Activated naive CD4-positive, alpha-beta T cell treated with anti-CD3 and anti-CD28 coated beads for 36 hours (primary cell): ENCODE results near the gene ZP3. TPM values are rescaled to one million over a fixed set of nuclear protein-coding genes. Genes with fewer than 3 reads are reported as not detected.
A peak's percentile ranks its signal among the peaks of the same experiment; 100 is the strongest.
"Not testable (repeated sequence)": the region's sequence is repeated elsewhere in the genome, so short reads cannot be mapped to it uniquely, and the experiment has no call there.

Experiments
- CTCF ChIA-PET: fragments of 350-600 bp; sonication (Branson Sonifier 250); formaldehyde crosslinking; loops from one replicate; lab custom pipeline; 2021; ENCODE audit warnings: antibody characterized with exemption; lab: Charles Lee
- DNase-seq: peaks from one replicate; pipeline ENCODE4 v3.0.0-alpha.2; 2020
- H3K27ac Mint-ChIP-seq: one replicate; pipeline ENCODE4 v1.8.0; 2021; ENCODE audit warnings: mild to moderate bottlenecking, mixed read lengths
- H3K27me3 Mint-ChIP-seq: one replicate; pipeline ENCODE4 v1.8.0; 2021; ENCODE audit warnings: low read depth, mixed read lengths
- H3K36me3 Mint-ChIP-seq: one replicate; pipeline ENCODE4 v1.8.0; 2021; ENCODE audit warnings: low read depth, mixed read lengths
- H3K4me1 Mint-ChIP-seq: one replicate; pipeline ENCODE4 v1.8.0; 2021; ENCODE audit warnings: low read depth, mixed read lengths
- H3K4me3 Mint-ChIP-seq: one replicate; pipeline ENCODE4 v1.8.0; 2021; ENCODE audit warnings: mild to moderate bottlenecking, moderate library complexity, mixed read lengths
- H3K9me3 Mint-ChIP-seq: one replicate; pipeline ENCODE4 v1.8.0; 2021; ENCODE audit warnings: mixed read lengths
- intact Hi-C: fragments of 100-400 bp; cut with micrococcal nuclease; formaldehyde crosslinking; loops from one replicate; pipeline ENCODE4 v1.15.1; 2023
- total RNA-seq, 2 experiments: library from RNA; stranded (reverse); gene quantifications; one replicate each; pipeline ENCODE4 v1.2.3, GENCODE V29; 2021

Gene ZP3
- total RNA-seq, 2 experiments from 2014 or later = 26.6 to 32.6 TPM

DNA sequence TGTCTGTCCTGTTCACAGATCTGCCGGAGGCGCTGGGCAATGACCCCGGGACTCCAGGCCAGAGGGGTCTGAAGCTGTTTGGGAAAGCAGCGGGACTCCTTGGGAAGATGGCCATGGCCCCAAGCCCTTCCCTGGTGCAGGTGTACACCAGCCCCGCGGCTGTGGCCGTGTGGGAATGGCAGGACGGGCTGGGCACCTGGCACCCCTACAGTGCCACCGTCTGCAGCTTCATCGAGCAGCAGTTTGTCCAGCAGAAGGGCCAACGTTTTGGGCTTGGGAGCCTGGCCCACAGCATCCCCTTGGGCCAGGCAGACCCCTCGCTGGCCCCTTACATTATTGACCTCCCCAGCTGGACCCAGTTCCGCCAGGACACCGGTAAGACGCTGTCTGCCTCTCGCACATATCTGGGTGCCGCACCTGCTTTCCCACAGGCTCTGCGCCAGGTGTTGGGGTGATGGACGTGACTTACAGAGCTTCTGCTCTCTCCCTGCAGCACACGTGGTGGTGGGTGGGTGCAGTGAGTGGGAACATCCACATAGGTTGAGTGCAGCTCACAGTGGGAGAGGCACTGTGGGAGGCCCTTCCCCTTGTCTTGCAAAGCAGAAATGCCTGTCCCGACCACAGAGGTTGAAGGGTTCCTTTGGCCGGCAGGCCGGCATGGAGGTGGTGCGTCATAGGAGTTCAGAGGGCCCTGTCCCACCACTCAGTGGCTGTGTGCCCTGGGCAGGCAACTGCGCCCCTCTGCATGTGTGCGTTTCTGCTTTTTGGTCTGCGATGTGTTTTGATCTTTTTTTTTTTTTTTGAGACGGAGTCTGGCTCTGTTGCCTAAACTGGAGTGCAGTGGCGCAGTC is 55.9 kb downstream of the ZP3 start:
- H3K27me3 Mint-ChIP-seq, H3K9me3 Mint-ChIP-seq, H3K4me3 Mint-ChIP-seq, H3K4me1 Mint-ChIP-seq, intact Hi-C loops, DNase-seq, CTCF ChIA-PET, H3K27ac Mint-ChIP-seq, H3K36me3 Mint-ChIP-seq: not testable (repeated sequence)

- H3K9me3 Mint-ChIP-seq, CTCF ChIA-PET, H3K4me3 Mint-ChIP-seq, H3K27ac Mint-ChIP-seq, intact Hi-C loops, H3K4me1 Mint-ChIP-seq, H3K36me3 Mint-ChIP-seq, DNase-seq, H3K27me3 Mint-ChIP-seq: not testable (repeated sequence)
Measured at GRCh38 chr7:76482660-76483059, 57.9 kb downstream of the ZP3 start.

GRCh38 chr7:76483081-76483480 is 58.3 kb downstream of the ZP3 start:
- H3K4me1 Mint-ChIP-seq, H3K27ac Mint-ChIP-seq, CTCF ChIA-PET, DNase-seq, H3K27me3 Mint-ChIP-seq, H3K36me3 Mint-ChIP-seq, intact Hi-C loops, H3K4me3 Mint-ChIP-seq, H3K9me3 Mint-ChIP-seq: not testable (repeated sequence)

GRCh38 chr7:76484456-76484855 is 59.7 kb downstream of the ZP3 start:
- H3K27ac Mint-ChIP-seq, H3K36me3 Mint-ChIP-seq, H3K4me1 Mint-ChIP-seq, intact Hi-C loops, H3K9me3 Mint-ChIP-seq, H3K27me3 Mint-ChIP-seq, DNase-seq, H3K4me3 Mint-ChIP-seq, CTCF ChIA-PET: not testable (repeated sequence)

- intact Hi-C loops, H3K9me3 Mint-ChIP-seq, H3K27ac Mint-ChIP-seq, H3K4me1 Mint-ChIP-seq, DNase-seq, H3K27me3 Mint-ChIP-seq, H3K4me3 Mint-ChIP-seq, H3K36me3 Mint-ChIP-seq, CTCF ChIA-PET: not testable (repeated sequence)
Measured at GRCh38 chr7:76485822-76486610, 61.3 kb downstream of the ZP3 start.

- H3K27me3 Mint-ChIP-seq, H3K9me3 Mint-ChIP-seq, intact Hi-C loops, CTCF ChIA-PET, H3K4me1 Mint-ChIP-seq, H3K36me3 Mint-ChIP-seq: not testable (repeated sequence)
- H3K4me3 Mint-ChIP-seq = peak overlapping the region; percentile 69
- peak; percentile 48 for DNase-seq
- peak overlapping the region; percentile 91 for H3K27ac Mint-ChIP-seq
Measured at GRCh38 chr7:76486618-76487017, 61.9 kb downstream of the ZP3 start.

- H3K4me1 Mint-ChIP-seq, DNase-seq, H3K27ac Mint-ChIP-seq, H3K27me3 Mint-ChIP-seq, H3K4me3 Mint-ChIP-seq, CTCF ChIA-PET, H3K9me3 Mint-ChIP-seq, intact Hi-C loops, H3K36me3 Mint-ChIP-seq: not testable (repeated sequence)
Measured at GRCh38 chr7:76487969-76488368, 63.2 kb downstream of the ZP3 start.

Other genes with a start within 250 kb of the ZP3 start
- gene SRRM3, start 223.1 kb upstream of the ZP3 start, total RNA-seq = not detected
- 100 to 1,000 TPM; 106 to 115 TPM for gene HSPB1, start 122.3 kb upstream of the ZP3 start, total RNA-seq
- 10 to 100 TPM; 95.3 to 96.9 TPM for gene YWHAG, start 66.0 kb upstream of the ZP3 start, total RNA-seq
- gene SSC4D, start 15.3 kb upstream of the ZP3 start, total RNA-seq = under 1 TPM; 0.57 to 0.62 TPM
- gene DTX2, start 36.8 kb downstream of the ZP3 start, total RNA-seq = 10 to 100 TPM; 17.9 to 22.0 TPM
- gene UPK3B, start 85.6 kb downstream of the ZP3 start, total RNA-seq = under 1 TPM in 1 of 2 experiments, not detected in 1; 0.52 TPM
- gene SPDYE16, start 118.3 kb downstream of the ZP3 start, total RNA-seq = under 1 TPM in 1 of 2 experiments, not detected in 1; 0.12 TPM
- 10 to 100 TPM; 34.4 to 38.7 TPM for gene POMZP3, start 202.3 kb downstream of the ZP3 start, total RNA-seq